GM12878 (cell line): Measurements from ENCODE around the gene NFAT5. TPM values are rescaled to one million over a fixed set of nuclear protein-coding genes. Genes with fewer than 3 reads are reported as not detected.

Source experiments
- ATAC-seq: fragments of 200-7000 bp; cut with Tn5 transposase; 3 replicates; pipeline ENCODE4 v1.9.1; 2020; ENCODE audit warnings: mild to moderate bottlenecking, moderate library complexity
- BruUV-seq: library from RNA; stranded (reverse); fragments of 400-500 nt; replicated peaks from 2 replicates; lab custom pipeline; 2021; lab: Mats Ljungman, UMichigan
- CTCF ChIA-PET: fragments of 300-600 bp; sonication (Branson Sonifier 250); formaldehyde crosslinking; extraction: SDS; loops from one replicate; lab custom pipeline; 2021; ENCODE audit warnings: inconsistent platforms; lab: Yijun Ruan, JAX
- POLR2A ChIA-PET: fragments of 350-600 bp; formaldehyde crosslinking; extraction: SDS; loops from one replicate; lab custom pipeline; 2021; ENCODE audit warnings: inconsistent platforms; lab: Charles Lee
- RAD21 ChIA-PET: fragments of 300-600 bp; sonication (Branson Sonifier 250); formaldehyde crosslinking; loops from one replicate; lab custom pipeline; 2023; ENCODE audit warnings: antibody characterized with exemption; ENCODE audit not compliant: unreplicated experiment; lab: Charles Lee
- SMC1A ChIA-PET: fragments of 300-600 bp; sonication (Branson Sonifier 250); formaldehyde crosslinking; loops from one replicate; lab custom pipeline; 2023; ENCODE audit not compliant: unreplicated experiment, uncharacterized antibody; lab: Charles Lee
- DNase-seq: peaks from one replicate; pipeline ENCODE4 v3.0.0-alpha.2; 2011; ENCODE audit warnings: low read depth, low spot score
- FAIRE-seq: peaks from 3 replicates; lab custom pipeline; 2011; peaks lifted over from hg19 to GRCh38; lab: Jason Lieb, UNC
- H2AFZ ChIP-seq: 2 replicates; pipeline ENCODE4 v1.6.0; 2011; ENCODE audit warnings: low read depth, low read length, control low read depth; ENCODE audit not compliant: control insufficient read depth
- H3K27ac ChIP-seq: 2 replicates; pipeline ENCODE4 v1.5.1; 2011; ENCODE audit warnings: control low read depth; ENCODE audit not compliant: control insufficient read depth, insufficient read depth
- H3K27me3 ChIP-seq, 2 experiments: replicated peaks in 1 of 2; 2 replicates each; pipeline versions ENCODE4 v1.6.0 to v1.6.1; 2011; ENCODE audit warnings: low read length in 1 of 2; ENCODE audit not compliant: control insufficient read depth in 2 of 2, insufficient read depth in 2 of 2
- H3K36me3 ChIP-seq, 2 experiments: 2 replicates each; pipeline ENCODE4 v1.5.1; 2011; ENCODE audit warnings: low read length in 1 of 2; ENCODE audit not compliant: control insufficient read depth in 2 of 2, insufficient read depth in 2 of 2
- H3K4me1 ChIP-seq: 2 replicates; pipeline ENCODE4 v1.6.1; 2011; ENCODE audit warnings: mild to moderate bottlenecking, low read length, moderate library complexity, mixed read lengths; ENCODE audit not compliant: control insufficient read depth, insufficient read depth
- H3K4me2 ChIP-seq: 2 replicates; pipeline ENCODE4 v1.6.0; 2011; ENCODE audit warnings: control low read depth; ENCODE audit not compliant: control insufficient read depth, insufficient read depth
- H3K4me3 ChIP-seq: fragments of 200-600 bp; sonication (generic); 2 replicates; pipeline ENCODE4 v1.5.1; 2016
- H3K79me2 ChIP-seq: 2 replicates; pipeline ENCODE4 v1.6.0; 2011; ENCODE audit warnings: low read length; ENCODE audit not compliant: control insufficient read depth, insufficient read depth
- H3K9ac ChIP-seq: 2 replicates; pipeline ENCODE4 v1.8.0; 2011; ENCODE audit warnings: low read length, control low read depth, mixed read lengths; ENCODE audit not compliant: control insufficient read depth, insufficient read depth
- H3K9me3 ChIP-seq: replicated peaks from 3 replicates; pipeline ENCODE4 v1.5.1; 2011; ENCODE audit warnings: mild to moderate bottlenecking, low read length; ENCODE audit not compliant: control insufficient read depth, insufficient read depth
- H4K20me1 ChIP-seq: 2 replicates; pipeline ENCODE4 v1.6.0; 2011; ENCODE audit not compliant: control insufficient read depth, insufficient read depth
- BHLHE40 ChIP-seq, 2 experiments: fragments of 450-650 bp in 1 of 2; IDR thresholded peaks; 2 replicates each; pipeline ENCODE4 v1.6.1; 2011 to 2017; ENCODE audit warnings: low read depth in 2 of 2, borderline replicate concordance in 1 of 2, improper control_type of control experiment in 1 of 2, low read length in 1 of 2, mild to moderate bottlenecking in 1 of 2
- CEBPB ChIP-seq, 2 experiments: fragments of 150-350 bp in 1 of 2; IDR thresholded peaks; 2 replicates each; pipeline ENCODE4 v1.6.1; 2012 to 2014; ENCODE audit warnings: low read depth in 2 of 2, low read length in 2 of 2, borderline replicate concordance in 1 of 2, inconsistent platforms in 1 of 2
- EED ChIP-seq: sonication (generic); IDR thresholded peaks from 2 replicates; pipeline ENCODE4 v1.6.1; 2016; ENCODE audit warnings: antibody characterized with exemption, low read depth
- HDAC2 ChIP-seq: fragments of 200-600 bp; sonication (generic); IDR thresholded peaks from 2 replicates; pipeline ENCODE4 v1.6.1; 2017
- KLF5 ChIP-seq: fragments of 450-650 bp; IDR thresholded peaks from 2 replicates; pipeline ENCODE4 v1.6.1; 2014; ENCODE audit warnings: mild to moderate bottlenecking; ENCODE audit not compliant: partially characterized antibody
- MXI1 ChIP-seq: fragments of 150-350 bp; IDR thresholded peaks from 2 replicates; pipeline ENCODE4 v1.6.1; 2011; ENCODE audit warnings: low read depth, mild to moderate bottlenecking, inconsistent platforms, low read length, improper control_type of control experiment
- NFYB ChIP-seq: IDR thresholded peaks from 2 replicates; pipeline ENCODE4 v1.6.1; 2011; ENCODE audit warnings: low read depth, mild to moderate bottlenecking, low read length, improper control_type of control experiment, moderate library complexity; ENCODE audit not compliant: insufficient read depth
- NRF1 ChIP-seq: conservative IDR thresholded peaks from 2 replicates; pipeline ENCODE4 v1.6.1; 2011; ENCODE audit warnings: mild to moderate bottlenecking, low read depth, low read length, improper control_type of control experiment
- SMARCA5 ChIP-seq: fragments of 450-650 bp; IDR thresholded peaks from 2 replicates; pipeline ENCODE4 v1.6.1; 2017; ENCODE audit warnings: mild to moderate bottlenecking
- in situ Hi-C: fragments of 300-500 bp; cut with MboI; formaldehyde crosslinking; loops from 9 replicates; pipeline ENCODE4 v1.14.3; 2018; ENCODE audit warnings: mixed read lengths
- intact Hi-C: fragments of 100-400 bp; cut with micrococcal nuclease; formaldehyde crosslinking; loops from one replicate; pipeline ENCODE4 v1.14.2; 2022; ENCODE audit not compliant: unreplicated experiment
- polyA plus RNA-seq, 11 experiments: library from polyadenylated mRNA; depleted of rRNA in 4 of 11; unstranded in 6 of 11; stranded (reverse) in 5 of 11; fragments of >200 nt; fragmentation: Nextera tagmentation in 4 of 11; fragmentation: Illumina TruSeq in 1 of 11; extraction: Ambion mirVana in 4 of 11; extraction: Trizol in 1 of 11; gene quantifications; 1 replicate in 1 of 11; 2 replicates in 10 of 11; pipeline versions ENCODE4 v1.2.1 to v1.2.3, GENCODE V29; 2011 to 2016; ENCODE audit warnings: inconsistent platforms in 2 of 11, missing spikeins in 2 of 11, low read depth in 1 of 11
- total RNA-seq, 4 experiments: library from RNA; depleted of rRNA in 3 of 4; stranded (reverse); fragments of >200 nt in 3 of 4; fragmentation: Illumina TruSeq in 1 of 4; extraction: Trizol in 1 of 4; gene quantifications; 2 replicates each; pipeline versions ENCODE4 v1.2.1 to v1.2.3, GENCODE V29; 2013 to 2021

NFAT5 gene
- total and polyA plus RNA-seq, 10 of the 15 experiments (the other 5 are each of a cell fraction or from before 2014, with no cell fraction given), result 0.58 to 31.5 (median 12.7) TPM

GRCh38 chr16:69606985-69607384 lies 41.2 kb downstream of the NFAT5 start:
- H4K20me1 ChIP-seq, result no peaks in the 10 kb centered on the region
- in situ Hi-C loops, result no loop called here
- SMC1A ChIA-PET, result no interaction called here
- H3K4me2 ChIP-seq, result peak overlapping the region; percentile 54
- POLR2A ChIA-PET, result interaction anchor here (0.5 kb wide), 1 partner anchor 34 kb away, joined by 3 read pairs; no protein-coding TSS in a partner anchor
- no peak for DNase-seq
- H3K4me1 ChIP-seq, result peaks cover 21% of the 10 kb centered on the region
- peaks cover 83% of the 10 kb centered on the region for H3K79me2 ChIP-seq
- CTCF ChIA-PET, result no interaction called here
- no peak overlapping the region for H2AFZ ChIP-seq
- H3K9ac ChIP-seq, result no peak overlapping the region
- intact Hi-C loops, result no loop called here
- H3K27ac ChIP-seq, result peak overlapping the region; percentile 34; the same call in 1 of the 2 replicates
- BruUV-seq, result no TSS peak
- RAD21 ChIA-PET, result interaction anchor here (1.5 kb wide), 1 partner anchor 38 kb away, joined by 5 read pairs; no protein-coding TSS in a partner anchor
- no peak for FAIRE-seq
- TF ChIP-seq NFYB (no peak), CEBPB (IDR thresholded peaks at IDR 0.05; ENCODE audit: borderline replicate concordance in 1 of 2, low read depth in 2 of 2, low read length in 2 of 2) (no peak), EED (no peak), MXI1 (no peak), HDAC2 (no peak), SMARCA5 (no peak), NRF1 (no peak), BHLHE40 (IDR thresholded peaks at IDR 0.05; ENCODE audit: borderline replicate concordance in 1 of 2, low read depth in 2 of 2, low read length in 1 of 2) (no peak), KLF5 (no peak)
- H3K36me3 ChIP-seq, result peaks cover 0 to 2% of the 10 kb centered on the region in 2 experiments; a peak in 1 of 4 replicates
- no peaks in the 10 kb centered on the region for H3K27me3 ChIP-seq
- H3K4me3 ChIP-seq, result no peak overlapping the region
- ATAC-seq, result peak; percentile 28; the same call in 2 of the 3 replicates
- H3K9me3 ChIP-seq, result no peaks in the 10 kb centered on the region; the same call in 2 of the 3 replicates
